Caco-2 (cell line): ENCODE results near the gene CEP41. TPM values are rescaled to one million over a fixed set of nuclear protein-coding genes. Genes with fewer than 3 reads are reported as not detected.

Source experiments
- BruUV-seq: library from RNA; stranded (reverse); fragments of 400-500 nt; replicated peaks from 2 replicates; lab custom pipeline; 2021; lab: Mats Ljungman, UMichigan
- CTCF ChIA-PET: fragments of 300-600 bp; sonication (Branson Sonifier 250); formaldehyde crosslinking; loops from one replicate; lab custom pipeline; 2022; ENCODE audit warnings: antibody characterized with exemption; lab: Charles Lee
- POLR2A ChIA-PET: fragments of 300-600 bp; sonication (Branson Sonifier 250); formaldehyde crosslinking; loops from one replicate; lab custom pipeline; 2022; ENCODE audit warnings: antibody characterized with exemption; lab: Charles Lee
- DNase-seq, 2 experiments: peaks; one replicate each; pipeline versions ENCODE4 v3.0.0 to v3.0.0-alpha.2; 2020 to 2022
- H3K27me3 ChIP-seq: replicated peaks from 2 replicates; pipeline ENCODE4 v1.6.0; 2011; ENCODE audit warnings: low read length; ENCODE audit not compliant: control insufficient read depth, insufficient read depth
- H3K36me3 ChIP-seq: 2 replicates; pipeline ENCODE4 v1.5.1; 2011; ENCODE audit warnings: low read length; ENCODE audit not compliant: control insufficient read depth, insufficient read depth
- H3K4me1 ChIP-seq: fragments of 250-450 bp; sonication (Bioruptor Pico); 2 replicates; pipeline ENCODE4 v1.5.1; 2020; ENCODE audit warnings: mild to moderate bottlenecking
- H3K4me3 ChIP-seq: 2 replicates; pipeline ENCODE4 v1.5.1; 2011; ENCODE audit warnings: low read depth, mild to moderate bottlenecking, control low read depth, low read length
- H3K9me3 ChIP-seq: fragments of 250-450 bp; sonication (Bioruptor Pico); 2 replicates; pipeline ENCODE4 v1.5.1; 2020; ENCODE audit warnings: mild to moderate bottlenecking, moderate library complexity
- H3K27ac Mint-ChIP-seq: one replicate; pipeline ENCODE4 v1.8.0; 2022; ENCODE audit warnings: mixed read lengths; ENCODE audit not compliant: unreplicated experiment
- H3K27me3 Mint-ChIP-seq: one replicate; pipeline ENCODE4 v1.8.0; 2022; ENCODE audit warnings: mixed read lengths; ENCODE audit not compliant: insufficient read depth, unreplicated experiment
- H3K36me3 Mint-ChIP-seq: one replicate; pipeline ENCODE4 v1.8.0; 2022; ENCODE audit warnings: mild to moderate bottlenecking, mixed read lengths; ENCODE audit not compliant: insufficient read depth, unreplicated experiment
- H3K4me1 Mint-ChIP-seq: one replicate; pipeline ENCODE4 v1.8.0; 2022; ENCODE audit warnings: low read depth, mixed read lengths; ENCODE audit not compliant: unreplicated experiment
- H3K4me3 Mint-ChIP-seq: one replicate; pipeline ENCODE4 v1.8.0; 2022; ENCODE audit warnings: mild to moderate bottlenecking, moderate library complexity, mixed read lengths; ENCODE audit not compliant: unreplicated experiment
- H3K9me3 Mint-ChIP-seq: one replicate; pipeline ENCODE4 v1.8.0; 2022; ENCODE audit warnings: mixed read lengths; ENCODE audit not compliant: unreplicated experiment
- intact Hi-C: fragments of 100-400 bp; cut with micrococcal nuclease; formaldehyde crosslinking; loops from one replicate; pipeline ENCODE4 v1.10.0; 2022; ENCODE audit not compliant: unreplicated experiment
- total RNA-seq: library from RNA; stranded (reverse); gene quantifications from 2 replicates; pipeline ENCODE4 v1.2.3, GENCODE V29; 2022
- TF ChIP-seq, protein P1 (sequence below), 2 experiments: fragments of 200-600 bp in 1 of 2; IDR thresholded peaks; 1 replicate in 1 of 2; 2 replicates in 1 of 2; pipeline versions ENCODE4 v1.5.1 to v1.8.0; 2011 to 2022; ENCODE audit warnings: antibody characterized with exemption in 1 of 2, control low read depth in 1 of 2, inconsistent platforms in 1 of 2, low read depth in 1 of 2, low read length in 1 of 2, mild to moderate bottlenecking in 1 of 2, moderate library complexity in 1 of 2; ENCODE audit not compliant: insufficient read depth in 1 of 2, severe bottlenecking in 1 of 2, unreplicated experiment in 1 of 2

Gene CEP41
- total RNA-seq, 1 experiment from 2014 or later: 14.9 TPM

DNA sequence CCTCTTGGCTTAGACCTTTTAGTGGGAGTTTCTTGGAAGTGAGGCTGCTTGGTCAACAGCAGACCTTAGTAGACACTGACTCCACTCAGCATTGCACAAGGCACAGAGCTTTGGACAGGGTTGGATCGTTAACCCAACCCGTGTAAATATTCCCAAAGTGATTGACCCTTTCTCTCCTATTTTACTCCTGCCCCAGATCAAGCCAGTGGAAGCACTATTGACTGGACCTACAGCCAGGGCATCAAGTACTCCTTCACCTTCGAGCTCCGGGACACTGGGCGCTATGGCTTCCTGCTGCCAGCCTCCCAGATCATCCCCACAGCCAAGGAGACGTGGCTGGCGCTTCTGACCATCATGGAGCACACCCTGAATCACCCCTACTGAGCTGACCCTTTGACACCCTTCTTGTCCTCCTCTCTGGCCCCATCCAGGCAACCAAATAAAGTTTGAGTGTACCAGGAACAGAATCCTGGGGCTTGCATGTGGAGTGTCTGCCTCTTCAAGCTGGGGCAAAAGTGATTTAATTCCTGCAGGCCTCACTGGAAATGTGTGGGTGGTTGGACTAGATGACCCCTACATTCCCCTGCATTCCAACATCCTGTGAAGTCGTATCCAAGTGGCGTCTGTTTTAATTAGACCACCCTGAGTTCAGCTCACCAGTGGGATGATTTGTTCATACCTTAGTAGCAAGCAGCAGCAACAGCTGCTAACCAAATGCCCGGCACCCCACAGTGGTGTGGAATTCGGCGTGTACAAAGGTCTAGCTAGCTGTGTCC lies 53.0 kb downstream of the CEP41 start:
- intact Hi-C loops: no loop called here
- Mint-ChIP-seq H3K27me3 (no peaks in the 10 kb centered on the region), H3K4me3 (no peak overlapping the region), H3K27ac (no peak overlapping the region), H3K4me1 (peaks cover 9% of the 10 kb centered on the region), H3K9me3 (no peaks in the 10 kb centered on the region), H3K36me3 (no peaks in the 10 kb centered on the region)
- BruUV-seq: no TSS peak
- Histone ChIP-seq H3K9me3 (no peaks in the 10 kb centered on the region), H3K4me3 (no peak overlapping the region), H3K36me3 (no peaks in the 10 kb centered on the region), H3K27me3 (no peaks in the 10 kb centered on the region), H3K4me1 (peaks cover 13% of the 10 kb centered on the region)
- ChIA-PET CTCF (no interaction called here), POLR2A (no interaction called here)
- TF ChIP-seq, protein P1, sequence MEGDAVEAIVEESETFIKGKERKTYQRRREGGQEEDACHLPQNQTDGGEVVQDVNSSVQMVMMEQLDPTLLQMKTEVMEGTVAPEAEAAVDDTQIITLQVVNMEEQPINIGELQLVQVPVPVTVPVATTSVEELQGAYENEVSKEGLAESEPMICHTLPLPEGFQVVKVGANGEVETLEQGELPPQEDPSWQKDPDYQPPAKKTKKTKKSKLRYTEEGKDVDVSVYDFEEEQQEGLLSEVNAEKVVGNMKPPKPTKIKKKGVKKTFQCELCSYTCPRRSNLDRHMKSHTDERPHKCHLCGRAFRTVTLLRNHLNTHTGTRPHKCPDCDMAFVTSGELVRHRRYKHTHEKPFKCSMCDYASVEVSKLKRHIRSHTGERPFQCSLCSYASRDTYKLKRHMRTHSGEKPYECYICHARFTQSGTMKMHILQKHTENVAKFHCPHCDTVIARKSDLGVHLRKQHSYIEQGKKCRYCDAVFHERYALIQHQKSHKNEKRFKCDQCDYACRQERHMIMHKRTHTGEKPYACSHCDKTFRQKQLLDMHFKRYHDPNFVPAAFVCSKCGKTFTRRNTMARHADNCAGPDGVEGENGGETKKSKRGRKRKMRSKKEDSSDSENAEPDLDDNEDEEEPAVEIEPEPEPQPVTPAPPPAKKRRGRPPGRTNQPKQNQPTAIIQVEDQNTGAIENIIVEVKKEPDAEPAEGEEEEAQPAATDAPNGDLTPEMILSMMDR (IDR thresholded peaks at IDR 0.05; ENCODE audit: insufficient read depth in 1 of 2, low read depth in 1 of 2, low read length in 1 of 2, severe bottlenecking in 1 of 2, unreplicated experiment in 1 of 2): no peak
- no peak for DNase-seq

DNA sequence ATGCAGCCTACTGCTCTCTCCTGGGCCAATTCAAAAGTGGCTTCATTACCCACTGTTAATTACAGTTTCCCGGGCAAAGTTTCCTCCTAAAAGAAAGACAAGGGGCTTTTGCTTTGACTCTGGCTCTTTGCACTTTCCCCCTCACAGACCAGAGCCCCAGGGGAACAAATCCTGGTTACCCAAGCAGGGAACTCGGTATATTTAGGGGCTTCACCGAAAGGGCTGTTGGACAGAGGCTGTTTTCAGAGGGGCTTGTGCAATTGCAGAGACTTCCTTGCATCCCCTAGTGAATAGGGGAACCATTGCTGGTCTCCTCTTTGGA lies 53.5 kb downstream of the CEP41 start:
- Histone ChIP-seq H3K4me3 (no peak overlapping the region), H3K36me3 (no peaks in the 10 kb centered on the region), H3K9me3 (no peaks in the 10 kb centered on the region), H3K4me1 (peaks cover 8% of the 10 kb centered on the region), H3K27me3 (no peaks in the 10 kb centered on the region)
- TF ChIP-seq, protein P1 (IDR thresholded peaks at IDR 0.05; ENCODE audit: insufficient read depth in 1 of 2, low read depth in 1 of 2, low read length in 1 of 2, severe bottlenecking in 1 of 2, unreplicated experiment in 1 of 2): no peak
- BruUV-seq: no TSS peak
- ChIA-PET POLR2A (no interaction called here), CTCF (no interaction called here)
- H3K36me3 Mint-ChIP-seq: no peaks in the 10 kb centered on the region
- H3K27me3 Mint-ChIP-seq: no peaks in the 10 kb centered on the region
- intact Hi-C loops: no loop called here
- no peak overlapping the region for H3K4me3 Mint-ChIP-seq
- H3K27ac Mint-ChIP-seq: no peak overlapping the region
- H3K9me3 Mint-ChIP-seq: no peaks in the 10 kb centered on the region
- DNase-seq: no peak
- peaks cover 3% of the 10 kb centered on the region for H3K4me1 Mint-ChIP-seq

DNA sequence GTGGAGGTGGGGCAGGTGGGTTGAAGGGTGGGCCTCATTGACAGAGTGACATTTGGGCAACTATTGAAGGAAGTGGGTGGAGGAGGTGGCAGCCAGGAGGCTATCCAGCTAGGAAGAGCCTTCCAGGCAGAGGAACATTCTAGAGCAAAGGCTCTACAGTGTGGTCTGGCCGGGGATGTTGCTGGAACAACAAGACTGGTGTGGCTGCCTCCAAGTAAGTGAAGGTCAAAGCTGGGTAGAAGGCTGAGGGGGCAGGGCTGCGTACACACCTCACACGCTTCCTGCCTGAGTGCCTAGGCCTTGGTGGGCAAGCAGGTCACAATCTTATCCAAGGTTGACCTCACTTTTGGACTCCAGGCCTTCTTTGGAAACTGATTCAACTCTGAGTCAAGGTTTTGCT lies 53.9 kb downstream of the CEP41 start:
- H3K4me1 Mint-ChIP-seq: no peaks in the 10 kb centered on the region
- H3K4me3 ChIP-seq: no peak overlapping the region
- no peak overlapping the region for H3K4me3 Mint-ChIP-seq
- H3K27me3 ChIP-seq: no peaks in the 10 kb centered on the region
- no peaks in the 10 kb centered on the region for H3K9me3 Mint-ChIP-seq
- BruUV-seq: no TSS peak
- TF ChIP-seq, protein P1 (IDR thresholded peaks at IDR 0.05; ENCODE audit: insufficient read depth in 1 of 2, low read depth in 1 of 2, low read length in 1 of 2, severe bottlenecking in 1 of 2, unreplicated experiment in 1 of 2): no peak
- no peaks in the 10 kb centered on the region for H3K27me3 Mint-ChIP-seq
- no peak overlapping the region for H3K27ac Mint-ChIP-seq
- H3K4me1 ChIP-seq: peaks cover 4% of the 10 kb centered on the region
- intact Hi-C loops: no loop called here
- CTCF ChIA-PET: no interaction called here
- no peak for DNase-seq
- no peaks in the 10 kb centered on the region for H3K9me3 ChIP-seq
- H3K36me3 ChIP-seq: no peaks in the 10 kb centered on the region
- POLR2A ChIA-PET: no interaction called here
- H3K36me3 Mint-ChIP-seq: no peaks in the 10 kb centered on the region
